Astrocyte of the cerebellum (primary cell): ENCODE measurements around the gene TRAF5.
A peak's percentile ranks its signal among the peaks of the same experiment; 100 is the strongest.

Experiments
- DNase-seq: peaks from one replicate; pipeline ENCODE4 v3.0.0-alpha.2; 2011; ENCODE audit warnings: low read depth
- H3K4me3 ChIP-seq: 2 replicates; pipeline ENCODE4 v1.5.1; 2011; ENCODE audit warnings: mild to moderate bottlenecking, low read depth, low read length, moderate library complexity
- CTCF ChIP-seq: IDR thresholded peaks from 2 replicates; pipeline ENCODE4 v1.5.1; 2012; ENCODE audit warnings: low read length, low read depth, moderate library complexity, mild to moderate bottlenecking; ENCODE audit errors: missing control alignments
- in situ Hi-C: cut with HindIII; loops from 2 replicates; pipeline ENCODE4 v1.10.0; 2017; ENCODE audit warnings: low sequenced_read_pairs

TRAF5 gene

GRCh38 chr1:211331011-211331709, 4.5 kb downstream of the TRAF5 start:
- H3K4me3 ChIP-seq, result no peak overlapping the region
- in situ Hi-C loops, result loop anchor here (25.0 kb wide), 2 partner anchors 181 to 306 kb away; no protein-coding TSS in a partner anchor
- peak; percentile 52 for DNase-seq
- no peak for TF ChIP-seq CTCF

- in situ Hi-C loops, result loop anchor here (25.0 kb wide), 2 partner anchors 180 to 305 kb away; no protein-coding TSS in a partner anchor
- no peak for TF ChIP-seq CTCF
- no peak for DNase-seq
- H3K4me3 ChIP-seq, result no peak overlapping the region
Observed at GRCh38 chr1:211332036-211332616, 5.5 kb downstream of the TRAF5 start.

- no peak overlapping the region for H3K4me3 ChIP-seq
- DNase-seq, result no peak
- TF ChIP-seq CTCF, result no peak
- in situ Hi-C loops, result loop anchor here (25.0 kb wide), 2 partner anchors 179 to 304 kb away; no protein-coding TSS in a partner anchor
Observed at GRCh38 chr1:211332830-211333229, 6.2 kb downstream of the TRAF5 start.

- no peak for TF ChIP-seq CTCF
- in situ Hi-C loops, result loop anchor here (25.0 kb wide), 2 partner anchors 178 to 303 kb away; no protein-coding TSS in a partner anchor
- DNase-seq, result no peak
- no peak overlapping the region for H3K4me3 ChIP-seq
Observed at GRCh38 chr1:211333906-211334305, 7.3 kb downstream of the TRAF5 start.

- in situ Hi-C loops, result loop anchor here (25.0 kb wide), 2 partner anchors 177 to 302 kb away; no protein-coding TSS in a partner anchor
- TF ChIP-seq CTCF, result no peak
- no peak for DNase-seq
- H3K4me3 ChIP-seq, result no peak overlapping the region
Observed at GRCh38 chr1:211334986-211335385, 8.4 kb downstream of the TRAF5 start.

GRCh38 chr1:211335522-211336157, 9.0 kb downstream of the TRAF5 start:
- no peak for TF ChIP-seq CTCF
- DNase-seq, result no peak
- in situ Hi-C loops, result loop anchor here (25.0 kb wide), 2 partner anchors 177 to 302 kb away; no protein-coding TSS in a partner anchor
- no peak overlapping the region for H3K4me3 ChIP-seq
